Fibroblast of lung (primary cell): Measurements from ENCODE around the gene BMP4. TPM values are rescaled to one million over a fixed set of nuclear protein-coding genes. Genes with fewer than 3 reads are reported as not detected.
A peak's percentile ranks its signal among the peaks of the same experiment; 100 is the strongest.

Experiments used
- DNase-seq, 2 donors: peaks; one replicate each; pipeline versions ENCODE4 v3.0.0 to v3.0.0-alpha.2; 2010; ENCODE audit warnings: low read depth in 2 of 2
- H2AFZ ChIP-seq: 2 replicates; pipeline ENCODE4 v1.5.1; 2012; ENCODE audit warnings: low read length, control low read depth, inconsistent platforms
- H3K27ac ChIP-seq: 2 replicates; pipeline ENCODE4 v1.5.1; 2011; ENCODE audit warnings: low read length, control low read depth; ENCODE audit not compliant: insufficient read depth
- H3K27me3 ChIP-seq: 2 replicates; pipeline ENCODE4 v1.5.1; 2011; ENCODE audit warnings: mild to moderate bottlenecking, low read length; ENCODE audit not compliant: control insufficient read depth, insufficient read depth
- H3K36me3 ChIP-seq: 2 replicates; pipeline ENCODE4 v1.5.1; 2011; ENCODE audit warnings: low read length; ENCODE audit not compliant: control insufficient read depth, insufficient read depth
- H3K4me1 ChIP-seq: 2 replicates; pipeline ENCODE4 v1.5.1; 2011; ENCODE audit warnings: low read length; ENCODE audit not compliant: control insufficient read depth, insufficient read depth; ENCODE audit errors: extremely low read depth
- H3K4me2 ChIP-seq: 2 replicates; pipeline ENCODE4 v1.5.1; 2011; ENCODE audit warnings: low read length, control low read depth; ENCODE audit not compliant: insufficient read depth; ENCODE audit errors: extremely low read depth
- H3K4me3 ChIP-seq, 4 experiments: fragments of 200-600 bp in 1 of 4; sonication (generic) in 1 of 4; replicated peaks in 1 of 4; 2 replicates each; pipeline ENCODE4 v1.5.1; 2011 to 2016; ENCODE audit warnings: low read length in 4 of 4, low read depth in 3 of 4, mild to moderate bottlenecking in 3 of 4, control low read depth in 2 of 4, inconsistent platforms in 1 of 4, mixed read lengths in 1 of 4; ENCODE audit not compliant: insufficient read depth in 1 of 4; ENCODE audit errors: control extremely low read depth in 1 of 4
- H3K79me2 ChIP-seq: 2 replicates; pipeline ENCODE4 v1.5.1; 2012; ENCODE audit warnings: mild to moderate bottlenecking, low read length, inconsistent platforms; ENCODE audit not compliant: control insufficient read depth, insufficient read depth
- H3K9ac ChIP-seq: 2 replicates; pipeline ENCODE4 v1.5.1; 2011; ENCODE audit warnings: mild to moderate bottlenecking, low read length, control low read depth; ENCODE audit not compliant: insufficient read depth
- H3K9me3 ChIP-seq: 2 replicates; pipeline ENCODE4 v1.5.1; 2012; ENCODE audit warnings: low read depth, low read length; ENCODE audit not compliant: control insufficient read depth, insufficient read depth
- H4K20me1 ChIP-seq: 2 replicates; pipeline ENCODE4 v1.5.1; 2011; ENCODE audit warnings: low read length; ENCODE audit not compliant: control insufficient read depth, insufficient read depth; ENCODE audit errors: extremely low read depth
- CTCF ChIP-seq, 2 donors: IDR thresholded peaks in 1 of 2; conservative IDR thresholded peaks in 1 of 2; 1 replicate in 1 of 2; 2 replicates in 1 of 2; pipeline ENCODE4 v1.5.1; 2011 to 2012; ENCODE audit warnings: low read length in 2 of 2, control low read depth in 1 of 2, inconsistent platforms in 1 of 2, low read depth in 1 of 2, mild to moderate bottlenecking in 1 of 2
- EZH2 ChIP-seq: IDR thresholded peaks from 2 replicates; pipeline ENCODE4 v1.5.1; 2012; ENCODE audit warnings: low read length, control low read depth, mild to moderate bottlenecking; ENCODE audit errors: missing control alignments
- polyA plus RNA-seq, 2 donors: library from polyadenylated mRNA; depleted of rRNA in 1 of 2; stranded (reverse) in 1 of 2; unstranded in 1 of 2; fragments of >200 nt; gene quantifications; 2 replicates each; pipeline ENCODE4 v1.2.1, GENCODE V29; 2011 to 2012; ENCODE audit warnings: missing spikeins in 1 of 2
- total RNA-seq: library from RNA; depleted of rRNA; stranded (reverse); fragments of >200 nt; gene quantifications from 2 replicates; pipeline ENCODE4 v1.2.1, GENCODE V29; 2014

The BMP4 gene
- total and polyA plus RNA-seq, 2 donors (not counting 1 experiment from before 2014, with no cell fraction given): 11.4 to 77.5 TPM

DNA sequence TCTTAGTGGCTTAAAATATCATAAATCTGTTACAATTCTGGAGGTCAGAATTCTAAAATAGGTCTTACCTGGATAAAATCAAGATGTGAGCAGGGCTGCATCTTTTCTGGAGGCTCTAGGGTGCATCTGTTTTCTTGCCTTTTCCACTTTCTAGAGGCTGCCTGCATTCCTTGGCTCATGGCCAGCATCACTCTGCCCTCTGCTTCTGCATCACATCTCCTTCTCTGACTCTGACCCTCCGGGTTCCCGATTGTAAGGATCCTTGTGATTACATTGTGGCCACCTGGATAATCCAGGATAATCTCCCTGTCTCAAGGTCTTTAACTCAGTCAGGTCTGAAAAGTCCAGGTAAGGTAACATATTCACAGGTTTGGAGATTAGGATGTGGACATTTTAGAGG lies 11.0 kb upstream of the BMP4 start:
- H3K27ac ChIP-seq: no peak overlapping the region
- peaks cover 14% of the 10 kb centered on the region for H3K27me3 ChIP-seq
- no peak for TF ChIP-seq EZH2
- TF ChIP-seq CTCF (conservative IDR thresholded peaks at IDR 0.05 in 1 of 2, IDR thresholded peaks at IDR 0.05 in 1 of 2; ENCODE audit: low read depth in 1 of 2, low read length in 2 of 2): no peak

DNA sequence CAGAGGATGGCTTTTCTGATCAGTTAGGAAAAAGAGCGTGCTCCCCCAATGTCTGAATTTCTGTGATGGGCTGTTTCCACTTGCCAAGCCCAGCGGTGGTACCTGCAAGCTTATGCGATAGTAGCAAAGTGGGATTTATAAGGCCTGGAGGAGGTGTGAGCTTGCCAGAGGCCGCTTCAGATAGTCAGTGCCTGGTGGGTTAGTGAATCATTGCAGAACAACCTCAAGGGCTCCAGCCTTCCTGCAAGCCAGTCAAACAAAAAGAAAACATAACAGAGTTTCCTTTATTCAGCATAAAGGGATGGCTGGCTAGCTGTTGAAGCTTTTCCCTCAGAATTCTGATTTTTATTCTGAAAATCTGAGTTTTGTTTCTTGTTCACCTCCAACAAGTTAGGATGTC lies 7.6 kb upstream of the BMP4 start:
- DNase-seq: peak in 1 of 2 donors; percentile 80
- Histone ChIP-seq H3K9me3 (no peaks in the 10 kb centered on the region), H3K4me1 (no peaks in the 10 kb centered on the region), H3K27me3 (peaks cover 17% of the 10 kb centered on the region), H3K9ac (no peak overlapping the region), H3K4me2 (no peak overlapping the region), H3K36me3 (no peaks in the 10 kb centered on the region), H2AFZ (no peak overlapping the region), H3K79me2 (no peaks in the 10 kb centered on the region), H4K20me1 (no peaks in the 10 kb centered on the region), H3K4me3 (no peak overlapping the region), H3K27ac (no peak overlapping the region)
- no peak for TF ChIP-seq EZH2
- TF ChIP-seq CTCF (conservative IDR thresholded peaks at IDR 0.05 in 1 of 2, IDR thresholded peaks at IDR 0.05 in 1 of 2; ENCODE audit: low read depth in 1 of 2, low read length in 2 of 2): no peak

More for the DNA sequence above, 11.0 kb upstream of the BMP4 start:
- DNase-seq: no peak
- no peak overlapping the region for H3K4me3 ChIP-seq
- H3K36me3 ChIP-seq: no peaks in the 10 kb centered on the region
- H2AFZ ChIP-seq: no peak overlapping the region
- no peak overlapping the region for H3K9ac ChIP-seq
- no peak overlapping the region for H3K4me2 ChIP-seq
- no peaks in the 10 kb centered on the region for H3K79me2 ChIP-seq
- no peaks in the 10 kb centered on the region for H3K9me3 ChIP-seq
- H4K20me1 ChIP-seq: no peaks in the 10 kb centered on the region
- H3K4me1 ChIP-seq: no peaks in the 10 kb centered on the region

DNA sequence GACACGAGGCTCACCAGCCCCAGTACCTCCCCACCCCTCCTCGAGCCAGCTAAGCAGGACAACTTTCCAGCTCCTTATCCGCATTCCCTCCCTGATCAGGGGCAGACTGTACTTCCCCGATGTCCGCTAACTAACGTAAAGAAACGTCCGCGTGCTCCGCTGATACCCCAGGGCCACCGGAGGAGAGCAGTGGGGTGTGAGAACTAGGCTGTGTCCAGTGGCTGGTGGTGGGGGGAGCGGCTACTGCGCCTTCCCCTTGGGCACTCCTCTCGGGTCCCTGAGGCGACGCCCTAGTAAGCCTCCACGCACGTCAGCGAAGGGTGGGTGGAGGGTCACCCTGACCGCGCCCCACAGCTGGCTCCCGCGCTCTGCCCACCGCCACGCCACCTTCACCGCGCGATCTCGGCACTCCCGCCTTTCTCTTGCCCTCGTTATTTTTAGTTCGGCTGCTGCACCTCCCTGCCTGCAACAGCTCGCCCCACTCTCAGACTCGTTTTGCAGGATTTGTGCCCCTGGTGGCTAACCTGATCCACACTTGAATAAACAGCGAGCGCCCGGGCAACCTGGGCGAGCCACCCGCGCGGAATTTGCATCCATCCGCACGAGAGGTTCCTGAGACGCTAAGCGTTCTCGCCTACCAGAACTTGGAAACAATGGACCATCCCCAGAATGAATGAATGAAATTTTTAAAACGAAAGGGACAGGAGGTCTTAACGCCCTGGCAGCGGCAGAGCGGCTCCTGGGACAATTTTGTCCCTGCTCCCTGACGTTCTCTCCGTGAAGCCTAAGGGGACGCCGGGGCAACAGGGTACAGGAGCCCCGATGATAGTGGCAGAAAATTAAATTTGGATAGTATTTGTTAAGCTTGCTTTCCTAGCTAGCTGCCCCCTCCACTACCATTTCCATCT lies 6.9 kb upstream of the BMP4 start:
- H3K36me3 ChIP-seq: no peaks in the 10 kb centered on the region
- peak; percentile 19 to 42 for TF ChIP-seq CTCF (conservative IDR thresholded peaks at IDR 0.05 in 1 of 2, IDR thresholded peaks at IDR 0.05 in 1 of 2; ENCODE audit: low read depth in 1 of 2, low read length in 2 of 2)
- peak; percentile 62 for TF ChIP-seq EZH2
- peak overlapping the region; percentile 87 for H3K4me2 ChIP-seq
- H3K9ac ChIP-seq: no peak overlapping the region
- peaks cover 17% of the 10 kb centered on the region for H3K27me3 ChIP-seq
- H3K4me1 ChIP-seq: no peaks in the 10 kb centered on the region
- peak overlapping the region; percentile 46 for H2AFZ ChIP-seq
- H3K9me3 ChIP-seq: no peaks in the 10 kb centered on the region
- H3K4me3 ChIP-seq: peak overlapping the region; percentile 23 to 51 (median 36)
- H4K20me1 ChIP-seq: no peaks in the 10 kb centered on the region
- peak; percentile 40 to 53 for DNase-seq
- H3K79me2 ChIP-seq: no peaks in the 10 kb centered on the region
- H3K27ac ChIP-seq: no peak overlapping the region
